NCI-H1092 treated with DMSO at 0.1 percent for 48 hours (cell line): ENCODE data around the gene HSPB2.

Experiments
- DNase-seq: peaks from one replicate; lab custom pipeline; 2025; lab: John Stamatoyannopoulos, UW

Gene HSPB2

DNA sequence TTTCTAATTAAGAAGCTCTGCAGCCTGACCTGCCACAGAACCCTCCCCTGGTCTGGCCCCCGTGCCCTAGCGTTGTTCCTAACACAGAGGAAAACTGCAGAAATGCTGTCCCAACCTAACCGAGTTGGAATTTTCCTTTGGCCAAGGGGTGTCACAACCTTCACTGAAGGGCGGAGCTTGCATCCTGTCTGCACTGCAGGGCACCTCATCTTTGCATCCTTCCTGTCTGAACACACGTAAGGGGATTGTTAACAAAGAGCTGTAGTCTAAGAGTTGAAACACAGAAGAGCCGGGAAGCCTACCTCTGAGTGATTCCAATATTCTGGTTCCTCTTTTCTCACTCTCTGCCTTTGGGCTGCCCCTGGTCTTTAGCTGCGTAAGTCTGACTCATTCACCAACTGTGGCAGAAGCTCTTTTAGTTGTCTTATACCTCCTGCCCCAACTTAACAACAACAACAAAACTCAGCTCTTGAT is 26.2 kb downstream of the HSPB2 start:
- DNase-seq = no peak

DNA sequence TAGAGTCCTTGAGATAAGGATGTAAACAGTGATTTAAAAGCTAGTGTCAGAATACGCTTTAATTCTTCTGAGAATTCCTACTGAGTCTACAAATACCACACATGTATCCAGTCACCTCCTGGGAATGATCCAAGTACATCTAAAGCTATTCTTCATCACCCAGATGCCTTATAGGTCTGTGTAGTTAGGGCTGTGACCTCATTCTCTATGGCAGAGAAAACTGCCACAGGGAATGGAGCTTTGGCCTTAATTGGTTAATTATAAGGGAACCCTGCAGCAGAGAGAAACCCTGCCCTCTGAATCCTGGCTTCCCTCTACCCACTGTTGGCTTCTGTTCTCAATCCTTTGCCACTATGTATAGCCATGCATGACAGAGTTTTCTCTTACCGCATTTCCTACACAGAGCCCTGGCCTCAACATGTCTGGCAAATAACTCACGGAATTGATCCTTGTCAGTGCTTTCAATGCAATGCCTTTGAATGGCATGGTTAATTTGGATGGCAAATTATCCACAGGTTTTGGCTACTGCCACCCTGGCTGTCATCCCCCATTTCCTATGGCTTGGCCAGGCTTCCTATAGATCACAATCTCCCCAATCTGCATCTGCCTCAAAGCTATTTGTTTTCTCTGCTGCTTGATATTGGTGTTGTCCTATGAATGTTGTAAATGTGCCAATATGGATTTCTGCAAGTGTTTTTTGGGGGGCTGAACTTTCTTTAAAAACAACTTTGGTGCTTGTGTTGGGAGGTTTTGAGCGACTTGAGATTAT is 27.5 kb downstream of the HSPB2 start:
- DNase-seq = no peak

DNA sequence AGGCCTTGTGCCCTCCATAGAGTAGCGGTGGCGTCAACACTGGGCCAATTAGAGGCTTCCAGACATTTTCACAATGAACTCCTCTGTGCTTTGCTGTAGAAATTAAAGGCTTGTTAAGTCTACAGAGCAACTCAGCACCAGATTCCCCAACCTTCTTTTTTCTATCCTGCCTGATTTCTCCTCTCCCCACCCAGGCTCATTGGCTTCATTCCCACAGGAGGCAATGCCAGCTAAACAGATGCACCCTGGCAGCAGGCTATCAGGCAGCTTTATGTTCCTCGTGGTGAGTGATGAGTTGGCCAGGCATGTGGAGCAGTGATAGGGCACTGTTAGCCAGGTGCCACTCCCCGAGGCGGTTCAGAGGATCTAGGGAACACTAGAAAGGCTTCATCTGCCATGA is 29.4 kb downstream of the HSPB2 start:
- DNase-seq = peak; percentile 18

DNA sequence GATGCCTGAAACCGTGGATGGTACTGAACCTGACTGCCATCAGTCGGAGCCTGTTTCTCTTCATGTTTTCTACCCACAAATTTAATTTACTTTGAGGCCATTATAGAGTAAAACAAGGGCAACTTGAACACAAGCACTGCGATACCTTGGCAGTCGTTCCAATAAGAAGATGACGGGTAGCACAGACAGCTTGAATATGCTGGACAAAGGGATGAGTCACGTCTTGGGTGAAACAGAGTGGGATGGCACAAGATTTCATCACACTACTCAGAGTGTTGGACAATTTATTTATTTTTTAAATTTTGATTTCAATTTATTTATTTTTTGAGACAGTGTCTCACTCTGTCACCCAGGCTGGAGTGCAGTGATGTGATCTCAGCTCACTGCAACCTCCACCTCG is 30.3 kb downstream of the HSPB2 start:
- no peak for DNase-seq

DNA sequence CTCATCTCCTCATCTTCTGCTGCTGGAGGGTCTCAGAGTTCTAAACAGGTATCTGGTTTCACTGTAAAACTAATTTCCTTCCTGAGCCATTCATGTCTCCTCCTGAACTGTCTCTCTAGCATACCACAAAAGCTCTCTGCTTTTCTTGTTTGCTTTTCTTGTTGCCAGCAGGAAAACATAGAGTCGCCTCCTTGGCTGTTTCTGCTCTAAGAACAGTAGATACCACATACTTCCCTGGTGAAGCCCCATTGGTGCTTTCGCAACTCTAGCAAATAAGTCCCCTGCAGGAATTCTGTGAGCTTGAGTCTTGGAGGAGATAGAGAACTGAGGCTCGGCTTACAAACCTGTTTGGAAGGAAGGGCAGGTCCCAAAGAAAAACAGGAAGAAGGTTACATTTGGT is 31.6 kb downstream of the HSPB2 start:
- DNase-seq = no peak

DNA sequence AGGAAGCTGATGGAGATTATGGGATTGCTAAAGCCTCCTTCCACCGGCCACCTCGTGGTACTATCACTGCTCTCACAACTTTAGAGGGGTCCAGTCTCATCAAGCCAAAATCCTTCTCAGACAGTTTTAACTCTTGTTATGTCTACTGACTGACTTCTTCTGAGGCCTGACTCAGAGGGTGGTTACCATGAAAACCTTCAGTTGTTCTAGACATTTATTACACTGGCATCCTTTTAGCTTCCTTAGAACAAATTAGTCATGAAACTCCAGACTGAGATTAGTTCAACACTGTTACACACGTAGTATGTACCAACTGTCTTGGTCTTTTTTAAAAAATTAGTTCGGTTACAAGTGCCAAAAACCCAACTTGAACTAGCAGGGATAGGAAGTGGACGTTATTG is 32.1 kb downstream of the HSPB2 start:
- no peak for DNase-seq

DNA sequence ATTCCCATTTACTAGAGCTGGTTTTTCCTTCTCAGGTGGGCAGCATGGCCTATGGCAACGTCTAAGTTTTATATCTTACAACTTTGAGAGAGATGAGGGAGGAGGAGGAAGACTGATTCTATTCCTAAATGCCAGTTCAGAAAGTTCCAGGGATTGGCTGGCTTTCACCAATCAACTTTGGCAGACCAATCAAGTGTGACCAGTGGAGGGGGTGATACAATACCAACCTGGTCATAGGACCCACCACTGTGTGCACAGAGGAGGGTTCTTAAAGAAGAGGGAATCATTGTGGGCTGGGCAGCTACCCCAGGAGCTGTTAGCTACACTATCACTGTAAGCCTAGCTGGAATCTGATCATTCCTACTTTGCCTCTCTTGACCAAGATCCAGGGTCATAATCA is 32.7 kb downstream of the HSPB2 start:
- no peak for DNase-seq

DNA sequence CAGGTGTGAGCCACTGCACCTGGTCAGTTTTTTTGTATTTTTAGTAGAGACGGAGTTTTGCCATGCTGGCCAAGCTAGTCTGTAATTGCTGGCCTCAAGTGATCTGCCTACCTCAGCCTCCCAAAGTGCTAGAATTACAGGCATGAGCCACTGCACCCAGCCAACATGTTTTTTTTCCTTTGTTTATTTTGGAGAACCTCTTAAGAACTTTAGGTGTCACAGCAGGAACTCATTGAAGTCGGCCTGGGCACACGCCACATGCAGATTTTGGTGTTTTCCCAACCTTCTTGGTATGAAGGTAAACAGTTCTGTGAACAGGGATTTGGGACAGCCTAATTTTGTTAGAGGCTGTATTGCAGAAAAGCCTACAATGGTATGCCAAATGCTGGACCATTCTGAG is 34.0 kb downstream of the HSPB2 start:
- DNase-seq = no peak

DNA sequence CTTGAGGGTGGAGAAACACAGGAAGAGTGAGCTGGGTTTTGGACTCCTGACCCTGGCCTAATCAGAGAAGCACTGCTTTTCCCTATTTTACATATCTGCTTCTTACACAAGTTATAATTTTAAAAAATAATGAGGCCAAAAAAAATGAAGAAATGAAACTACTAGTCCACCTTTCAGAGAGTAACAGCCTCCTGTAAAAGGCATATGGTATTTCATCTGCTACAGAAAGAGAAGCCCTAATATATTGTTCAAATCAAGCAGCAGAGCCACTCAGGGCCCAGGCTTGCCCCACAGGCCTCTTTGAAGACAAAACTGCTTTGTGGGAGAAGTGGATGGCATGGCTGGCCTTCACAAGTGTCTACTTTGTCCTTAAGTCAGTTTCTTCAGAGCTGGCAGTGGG is 34.6 kb downstream of the HSPB2 start:
- DNase-seq = no peak

DNA sequence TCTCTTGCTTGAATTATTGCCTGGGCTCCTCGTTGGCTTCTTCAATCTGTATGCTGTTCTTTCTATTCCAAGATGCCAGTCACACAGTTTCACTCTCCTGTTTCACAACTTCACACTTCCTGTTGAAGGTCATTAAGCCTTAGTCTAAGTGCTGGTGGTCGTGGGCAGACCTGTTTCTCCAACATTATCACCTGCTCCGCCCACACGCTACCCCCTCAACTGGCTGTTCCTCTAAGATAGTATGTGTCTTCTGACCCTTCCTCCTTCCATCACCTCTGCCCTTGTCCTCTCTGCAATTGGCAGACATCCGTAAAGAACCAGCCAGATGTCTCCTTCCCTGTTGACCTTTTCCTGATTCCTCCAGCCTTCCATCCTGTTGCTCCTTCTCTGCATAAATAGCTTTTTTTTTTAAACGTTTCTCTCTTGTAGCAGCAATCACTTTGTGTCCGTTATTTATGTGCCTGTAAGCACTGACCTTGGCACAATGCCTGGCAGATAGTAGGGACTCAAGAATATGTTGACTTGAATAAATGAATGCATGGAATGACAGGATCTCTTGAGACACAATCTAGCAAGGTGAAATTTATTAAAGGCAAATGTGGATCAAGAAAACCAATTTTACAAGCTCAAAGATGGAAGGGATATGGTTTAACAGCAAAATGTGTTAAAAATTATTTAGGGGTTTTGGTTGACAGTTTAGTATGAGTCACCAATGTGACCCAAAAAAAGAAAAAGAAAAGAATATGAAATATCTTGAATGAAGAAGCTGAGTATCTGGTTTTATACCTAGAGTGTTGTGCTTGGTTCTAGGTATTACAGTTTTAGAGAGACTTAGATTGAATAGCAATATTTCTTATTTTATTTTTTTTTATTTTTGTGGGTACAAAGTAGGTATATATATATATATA is 37.2 kb downstream of the HSPB2 start:
- no peak for DNase-seq

DNA sequence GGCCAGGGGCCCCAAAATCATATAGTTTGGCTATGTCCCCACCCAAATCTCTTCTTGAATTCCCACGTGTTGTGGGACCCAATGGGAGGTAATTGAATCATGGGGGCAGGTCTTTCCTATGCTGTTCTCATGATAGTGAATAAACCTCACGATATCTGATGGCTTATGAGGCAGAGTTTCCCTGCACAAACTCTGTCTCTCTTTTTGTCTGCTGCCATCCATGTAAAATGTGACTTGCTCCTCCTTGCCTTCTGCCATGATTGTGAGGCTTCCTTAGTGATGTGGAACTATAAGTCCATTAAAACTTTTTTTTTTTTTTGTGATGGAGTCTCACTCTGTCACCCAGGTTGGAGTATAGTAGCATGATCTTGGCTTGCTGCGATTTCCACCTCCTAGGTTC is 39.0 kb downstream of the HSPB2 start:
- no peak for DNase-seq

DNA sequence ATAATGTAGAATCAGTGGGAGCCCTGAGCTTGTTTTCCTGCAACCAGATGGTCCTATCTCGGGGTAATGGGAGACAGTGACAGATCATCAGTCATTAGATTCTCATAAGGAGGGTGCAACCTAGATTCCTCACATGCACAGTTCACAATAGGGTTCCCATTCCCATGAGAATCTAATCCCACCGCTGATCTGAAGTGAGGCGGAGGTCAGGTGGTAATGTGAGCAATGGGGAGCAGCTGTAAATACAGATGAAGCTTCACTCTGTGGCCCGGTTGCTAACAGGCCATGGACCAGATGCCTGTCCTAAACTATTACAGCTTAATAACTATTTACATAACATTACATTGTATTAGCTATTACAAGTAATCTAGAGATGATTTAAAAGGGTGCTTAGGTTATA is 41.6 kb downstream of the HSPB2 start:
- DNase-seq = no peak

DNA sequence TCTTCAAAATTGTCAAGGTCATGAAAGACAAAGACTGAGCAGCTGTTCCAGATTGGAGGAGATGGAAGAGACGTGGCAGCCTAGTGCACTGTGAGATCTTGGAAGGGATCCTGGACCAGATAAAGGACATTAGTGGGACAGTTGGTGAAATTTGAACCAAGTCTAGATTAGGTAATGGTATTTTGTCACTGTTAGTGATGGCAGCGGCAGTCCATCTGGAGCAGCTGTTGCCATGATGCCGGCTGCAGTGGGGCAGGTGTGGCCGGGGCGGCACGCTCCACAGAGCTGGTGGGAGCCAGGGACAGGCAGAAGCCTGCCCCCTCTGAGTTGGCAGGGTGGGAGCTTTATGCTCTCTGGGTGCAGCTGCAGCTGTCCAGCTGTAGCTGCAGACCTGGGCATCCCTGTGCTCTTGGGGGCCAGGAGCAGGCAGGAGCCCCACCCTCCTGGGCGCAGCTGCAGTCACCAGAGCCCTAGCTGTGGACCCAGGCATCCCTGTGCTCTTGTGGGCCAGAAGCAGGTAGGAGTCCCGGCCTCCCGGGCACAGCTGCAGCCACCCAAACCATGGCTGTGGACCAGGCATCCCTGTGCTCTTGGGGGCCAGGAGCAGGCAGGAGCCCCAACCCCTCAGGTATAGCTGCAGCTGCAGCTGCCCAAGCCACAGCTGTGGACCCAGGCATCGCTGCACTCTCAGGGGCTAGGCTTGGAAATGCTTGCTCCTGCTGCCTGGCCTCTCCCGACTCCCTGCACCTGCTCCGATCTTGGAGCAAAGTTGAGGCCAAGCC is 45.3 kb downstream of the HSPB2 start:
- DNase-seq = no peak

DNA sequence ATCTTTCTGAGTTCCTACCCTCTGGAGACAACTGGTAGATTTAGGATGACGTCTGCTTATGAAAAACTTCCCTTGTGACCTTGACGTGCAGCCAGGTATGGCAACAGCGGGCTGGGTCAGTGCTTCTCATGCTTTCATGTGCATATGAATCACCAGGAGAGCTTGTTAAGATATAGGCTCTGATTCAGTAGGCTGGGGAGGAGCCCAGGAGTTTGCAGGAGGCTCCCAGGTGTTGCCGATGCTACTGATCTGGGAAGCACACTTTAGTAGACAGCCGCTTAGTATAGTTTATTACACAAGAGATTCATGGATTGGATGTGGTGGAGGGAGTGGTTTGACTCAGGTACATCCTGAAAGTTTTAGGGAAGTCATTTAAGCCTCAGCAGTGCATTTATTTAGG is 48.4 kb downstream of the HSPB2 start:
- no peak for DNase-seq

DNA sequence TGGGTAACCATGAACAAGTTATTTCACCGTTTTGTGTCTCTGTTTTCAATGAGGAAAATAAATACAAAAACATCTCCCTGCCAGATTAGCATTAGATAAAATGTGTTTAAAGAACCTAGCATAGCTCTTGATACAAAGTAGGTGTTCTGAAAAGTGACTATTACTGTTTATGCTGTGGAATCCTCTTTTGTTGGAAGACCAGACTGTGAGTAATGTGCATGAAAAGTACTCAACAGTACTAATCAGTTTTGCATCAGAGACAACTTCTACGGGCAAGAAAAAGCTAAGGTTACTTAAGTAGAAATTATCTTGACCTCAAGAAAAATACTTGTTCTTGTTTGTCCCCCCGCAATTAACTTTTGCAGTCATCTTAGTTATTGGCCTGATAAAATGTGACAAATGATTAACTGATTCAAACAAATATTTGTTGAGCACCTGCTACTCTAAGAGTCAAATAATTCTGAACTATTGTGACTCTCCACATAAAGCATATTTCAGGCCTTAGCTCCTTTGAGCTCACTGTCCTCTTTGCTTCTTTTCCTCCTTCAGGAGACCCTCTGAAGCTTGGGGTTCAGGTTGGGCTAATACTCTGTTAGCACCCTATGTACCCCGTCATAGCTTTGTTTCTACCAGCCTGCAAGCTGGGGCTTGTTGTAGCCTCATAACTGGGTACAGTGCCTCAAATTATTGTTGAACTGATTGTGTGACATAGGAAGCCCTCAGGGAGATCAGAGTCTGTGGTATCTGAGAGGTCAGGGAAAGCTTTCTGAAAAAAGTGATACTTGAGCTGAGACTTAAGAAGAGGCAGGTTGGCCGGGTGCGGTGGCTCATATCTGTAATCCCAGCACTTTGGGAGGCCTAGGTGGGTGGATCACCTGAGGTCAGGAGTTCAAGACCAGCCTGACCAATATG is 49.1 kb downstream of the HSPB2 start:
- no peak for DNase-seq
